ENCODE data around the gene PPIP5K1.
"Not testable (repeated sequence)": the region's sequence is repeated elsewhere in the genome, so short reads cannot be mapped to it uniquely, and the experiment has no call there.

PPIP5K1 gene

GRCh38 chr15:43589778-43590466 lies at the start of gene PPIP5K1:
Gene PPIP5K1, minus strand, starts transcription at chr15:43590208. Its CDS starts 5,704 bp downstream, at chr15:43584504.
- not testable (repeated sequence) for DNase-seq (ENCODE audit: low read depth in 2 of 2)

GRCh38 chr15:43638464-43639204 lies 48.6 kb upstream of the PPIP5K1 start:
- not testable (repeated sequence) for DNase-seq (ENCODE audit: low read depth in 2 of 2)

- not testable (repeated sequence) for DNase-seq (ENCODE audit: low read depth in 2 of 2)
Measured at GRCh38 chr15:43626937-43627336, 36.9 kb upstream of the PPIP5K1 start.

DNA sequence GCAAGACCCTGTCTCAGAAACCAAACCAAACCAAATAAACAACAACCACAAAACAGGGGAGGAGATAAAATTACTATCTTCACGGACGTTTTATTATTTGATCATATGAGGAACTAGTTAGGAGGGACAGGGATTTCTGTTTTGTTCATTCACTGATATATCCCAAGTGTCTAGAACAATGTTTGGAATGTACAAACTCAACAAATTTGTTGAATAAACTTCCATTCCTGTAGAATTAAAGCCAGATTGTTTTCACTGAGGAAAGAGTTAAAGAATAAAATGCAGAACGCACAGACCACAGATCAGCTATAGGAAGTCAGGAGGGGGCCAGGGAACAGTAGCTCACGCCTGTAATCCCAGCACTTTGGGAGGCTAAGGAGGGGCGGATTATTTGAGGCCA lies 35.1 kb upstream of the PPIP5K1 start:
- DNase-seq (ENCODE audit: low read depth in 2 of 2), result no peak

- not testable (repeated sequence) for DNase-seq (ENCODE audit: low read depth in 2 of 2)
Measured at GRCh38 chr15:43622068-43622799, 32.2 kb upstream of the PPIP5K1 start.

- DNase-seq (ENCODE audit: low read depth in 2 of 2), result not testable (repeated sequence)
Measured at GRCh38 chr15:43618700-43619099, 28.7 kb upstream of the PPIP5K1 start, which contains the start of gene STRC. Gene STRC, minus strand, starts transcription at chr15:43618800. Its CDS starts 78 bp downstream, at chr15:43618722.

DNA sequence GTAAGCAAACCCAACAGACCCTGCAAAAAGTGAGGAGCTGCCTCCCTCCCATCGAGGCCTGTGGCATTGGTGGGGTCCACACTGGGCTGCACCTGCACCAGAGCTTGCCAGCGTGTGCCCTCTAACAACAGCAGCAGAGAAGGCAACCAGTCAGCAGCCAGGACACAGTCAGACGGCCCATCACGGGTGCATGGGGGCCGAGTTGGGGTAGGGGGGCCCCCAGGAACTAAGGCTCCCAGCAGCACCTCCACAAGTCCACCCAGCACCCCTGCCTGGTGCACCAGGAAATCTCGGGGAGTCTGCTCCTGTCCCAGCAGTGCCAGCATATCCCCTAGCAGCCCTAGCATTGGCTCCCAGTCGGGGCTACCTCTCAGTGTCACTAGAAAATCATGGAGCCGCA lies 27.7 kb upstream of the PPIP5K1 start:
- not testable (repeated sequence) for DNase-seq (ENCODE audit: low read depth in 2 of 2)

DNA sequence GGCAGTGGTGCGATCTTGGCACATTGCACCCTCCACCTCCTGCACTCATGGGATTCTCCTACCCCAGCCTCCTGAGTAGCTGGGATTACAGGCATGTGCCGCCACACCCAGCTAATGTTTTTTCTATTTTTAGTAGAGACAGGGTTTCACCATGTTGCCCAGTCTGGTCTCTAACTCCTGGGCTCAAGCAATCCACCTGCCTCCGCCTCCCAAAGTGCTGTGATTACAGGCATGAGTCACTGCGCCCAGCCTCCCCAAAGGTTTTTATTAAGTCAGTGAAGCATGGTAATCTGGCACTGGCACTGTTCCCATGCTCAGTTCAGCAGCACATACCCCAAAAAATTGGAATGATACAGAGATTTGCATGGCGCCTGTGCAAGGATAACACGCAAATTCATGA lies 12.2 kb upstream of the PPIP5K1 start:
- DNase-seq (ENCODE audit: low read depth in 2 of 2), result not testable (repeated sequence)

- DNase-seq (ENCODE audit: low read depth in 2 of 2), result not testable (repeated sequence)
Measured at GRCh38 chr15:43600200-43600599, 10.2 kb upstream of the PPIP5K1 start.

DNA sequence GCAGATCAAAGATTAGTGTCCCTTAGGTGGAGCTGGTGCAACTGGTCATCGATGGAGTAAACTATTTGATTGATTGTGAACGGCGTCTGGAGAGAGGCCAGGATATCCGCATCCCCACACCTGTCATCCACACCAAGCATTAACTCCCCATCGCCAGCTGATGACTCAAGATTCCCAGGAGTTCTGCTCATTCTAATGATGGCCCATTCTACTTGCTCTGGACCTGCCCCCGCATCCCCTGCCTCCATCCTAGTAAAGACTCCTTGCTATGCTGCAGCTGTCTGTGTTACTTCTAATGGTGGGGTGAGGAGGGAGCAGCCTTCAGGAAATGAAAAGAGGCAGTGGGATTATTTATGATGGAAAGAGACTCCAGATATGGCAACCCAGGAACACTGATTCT lies 9.1 kb upstream of the PPIP5K1 start:
- not testable (repeated sequence) for DNase-seq (ENCODE audit: low read depth in 2 of 2)

GRCh38 chr15:43593328-43594190 lies 3.6 kb upstream of the PPIP5K1 start, which contains the start of gene CKMT1B:
Gene CKMT1B, plus strand, starts transcription at chr15:43594027. Its CDS starts 192 bp downstream, at chr15:43594219.
- DNase-seq (ENCODE audit: low read depth in 2 of 2), result not testable (repeated sequence)

DNA sequence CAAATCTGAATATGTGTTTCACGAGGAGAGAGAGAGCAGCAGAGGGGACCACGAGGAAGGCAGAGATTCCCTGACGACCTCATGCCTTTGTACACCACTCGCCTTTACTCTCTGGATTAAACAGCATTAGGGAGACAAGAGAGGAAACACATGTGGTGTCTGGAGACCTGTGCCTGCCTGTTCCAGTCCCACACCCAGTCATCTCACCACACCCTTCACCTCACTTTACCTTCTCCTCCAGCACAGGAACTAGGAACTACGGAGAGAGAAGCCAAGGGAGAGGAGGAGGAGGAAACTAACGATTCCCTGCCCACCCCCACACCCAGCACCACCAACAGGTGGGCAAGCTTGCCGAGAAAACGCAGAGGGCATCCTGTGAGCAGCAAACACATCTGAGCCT lies 2.8 kb upstream of the PPIP5K1 start:
- DNase-seq (ENCODE audit: low read depth in 2 of 2), result not testable (repeated sequence)

- DNase-seq (ENCODE audit: low read depth in 2 of 2), result not testable (repeated sequence)
Measured at GRCh38 chr15:43574607-43575006, 15.4 kb downstream of the PPIP5K1 start.

GRCh38 chr15:43566615-43567014 lies 23.4 kb downstream of the PPIP5K1 start:
- DNase-seq (ENCODE audit: low read depth in 2 of 2), result not testable (repeated sequence)

GRCh38 chr15:43563793-43564192 lies 26.2 kb downstream of the PPIP5K1 start:
- not testable (repeated sequence) for DNase-seq (ENCODE audit: low read depth in 2 of 2)

GRCh38 chr15:43562753-43563152 lies 27.3 kb downstream of the PPIP5K1 start:
- DNase-seq (ENCODE audit: low read depth in 2 of 2), result not testable (repeated sequence)

- DNase-seq (ENCODE audit: low read depth in 2 of 2), result no peak
Measured at GRCh38 chr15:43552986-43553385, 37.0 kb downstream of the PPIP5K1 start.

DNA sequence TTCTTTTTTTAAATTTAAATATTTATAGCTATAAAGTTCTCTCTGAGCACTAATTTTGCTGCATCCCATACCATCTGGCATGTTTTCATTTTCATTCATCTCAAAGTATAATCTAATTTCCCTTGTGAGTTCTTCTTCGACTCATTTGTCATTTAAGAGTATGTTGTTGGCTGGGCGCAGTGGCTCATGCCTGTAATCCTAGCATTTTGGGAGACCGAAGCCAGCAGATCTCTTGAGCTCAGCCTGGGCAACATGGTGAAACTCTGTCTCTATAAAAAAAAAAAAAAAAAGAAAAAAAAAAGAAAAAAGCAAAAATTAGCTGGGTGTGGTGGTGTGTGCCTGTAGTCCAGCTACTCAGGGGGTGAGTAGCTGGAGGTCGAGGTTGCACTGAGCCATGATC lies 37.8 kb downstream of the PPIP5K1 start:
- DNase-seq (ENCODE audit: low read depth in 2 of 2), result no peak

DNA sequence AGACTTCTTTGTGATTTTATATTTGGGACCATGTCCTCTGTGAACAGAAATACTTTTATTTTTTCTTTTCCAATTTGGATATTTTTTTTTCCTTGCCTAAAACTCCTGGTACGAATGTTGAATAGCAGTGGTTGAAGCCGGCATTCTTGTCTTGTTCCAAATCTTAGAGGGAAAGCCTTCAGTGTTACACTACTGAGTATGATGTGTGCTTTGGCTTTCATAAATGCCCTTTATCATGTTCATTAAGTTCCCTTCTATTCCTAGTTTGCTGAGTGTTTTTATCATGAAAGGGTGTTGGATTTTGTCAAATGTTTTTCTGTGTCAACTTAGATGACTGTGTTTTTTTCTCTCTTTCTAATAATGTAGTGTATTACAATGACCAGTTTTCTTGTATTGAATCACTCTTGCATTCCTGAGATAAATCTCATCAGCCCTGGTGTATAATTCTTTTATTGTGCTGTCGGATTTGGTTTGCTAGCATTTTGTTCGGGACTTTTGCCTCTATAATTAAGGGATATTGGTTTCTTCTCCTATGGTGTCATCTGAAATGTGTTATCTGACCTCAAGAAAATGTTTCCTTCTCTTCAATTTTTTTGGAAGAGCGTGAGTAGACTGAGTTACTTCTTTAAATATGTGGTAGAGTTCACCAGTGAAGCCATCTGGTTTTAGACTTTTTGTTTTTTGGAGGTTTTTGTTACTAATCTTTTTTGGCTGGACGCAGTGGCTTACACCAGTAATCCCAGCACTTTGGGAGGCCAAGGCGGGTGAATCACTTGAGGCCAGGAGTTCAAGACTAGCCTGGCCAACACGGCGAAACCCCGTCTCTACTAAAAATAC lies 39.3 kb downstream of the PPIP5K1 start:
- DNase-seq (ENCODE audit: low read depth in 2 of 2), result no peak

DNA sequence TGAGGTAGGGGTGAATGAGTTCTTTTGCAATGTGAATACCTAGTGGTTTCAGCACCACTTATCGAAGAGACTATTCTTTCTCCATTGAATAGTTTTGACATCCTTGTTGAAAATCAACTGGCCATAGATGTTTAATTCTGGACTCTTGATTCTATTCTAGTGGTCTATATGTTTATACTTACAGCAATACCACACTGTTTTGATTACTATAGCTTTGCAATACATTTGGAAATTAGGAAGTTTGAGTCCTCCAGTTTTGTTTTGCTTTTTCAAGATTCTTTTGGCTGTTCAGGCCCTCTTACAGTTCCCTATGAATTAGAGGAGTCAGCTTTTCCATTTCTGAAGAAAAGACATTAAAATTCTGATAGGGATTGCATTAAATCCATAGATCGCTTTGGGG lies 42.5 kb downstream of the PPIP5K1 start:
- DNase-seq (ENCODE audit: low read depth in 2 of 2), result no peak

All from stimulated activated CD4-positive, alpha-beta T cell treated with anti-CD3 and anti-CD28 coated beads, Interleukin-4, amount 100 ng/mL, for 48 hours (primary cell).